Subcutaneous adipose tissue (tissue), 4 donors: ENCODE data around the gene PRR5. TPM values are rescaled to one million over a fixed set of nuclear protein-coding genes. Genes with fewer than 3 reads are reported as not detected.

Experiments used
- CTCF ChIP-seq: fragments of 450-650 bp; IDR thresholded peaks from one replicate; pipeline ENCODE4 v1.5.1; 2016; ENCODE audit warnings: low read depth, mild to moderate bottlenecking, control low read depth, antibody characterized with exemption, moderate library complexity
- total RNA-seq, 4 donors: library from RNA; depleted of rRNA; stranded (reverse); fragments of >200 nt; gene quantifications; one replicate each; pipeline ENCODE4 v1.1.0, GENCODE V29; 2016

Gene PRR5
- total RNA-seq, 4 donors from 2014 or later = 14.3 to 152 (median 30.3) TPM

DNA sequence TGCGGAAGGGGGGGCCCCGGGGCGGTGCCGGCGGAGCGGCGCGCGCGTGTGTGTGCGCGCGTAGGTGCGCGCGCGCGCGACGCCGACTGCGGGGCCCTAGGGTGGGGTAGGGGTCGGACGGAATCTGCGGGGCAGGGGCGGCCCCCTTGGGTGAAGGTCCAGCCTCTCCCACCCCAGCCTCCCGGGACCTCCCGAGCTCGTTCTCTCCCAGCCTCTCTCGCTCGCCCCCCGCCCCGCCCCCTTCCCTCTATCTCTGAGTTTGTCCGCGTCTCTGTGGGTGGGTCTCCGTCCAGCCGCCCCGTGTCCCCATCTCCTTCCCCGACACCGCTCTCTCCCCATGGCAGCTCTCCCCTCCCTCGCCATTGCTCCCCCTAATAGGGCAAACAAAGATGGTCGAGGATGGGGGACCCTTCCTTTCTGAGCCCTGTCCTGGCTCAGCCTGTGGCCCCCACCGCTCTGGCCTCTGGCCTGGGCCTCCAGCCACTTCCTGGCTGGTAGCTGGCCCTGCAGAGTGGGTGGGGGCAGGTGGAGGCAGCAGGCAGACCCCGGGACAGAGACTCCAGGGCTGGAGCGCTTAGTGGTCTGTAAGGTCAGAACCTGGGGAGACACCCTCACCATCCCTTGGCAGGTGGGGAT is 33.0 kb upstream of the PRR5 start:
- no peak for TF ChIP-seq CTCF

DNA sequence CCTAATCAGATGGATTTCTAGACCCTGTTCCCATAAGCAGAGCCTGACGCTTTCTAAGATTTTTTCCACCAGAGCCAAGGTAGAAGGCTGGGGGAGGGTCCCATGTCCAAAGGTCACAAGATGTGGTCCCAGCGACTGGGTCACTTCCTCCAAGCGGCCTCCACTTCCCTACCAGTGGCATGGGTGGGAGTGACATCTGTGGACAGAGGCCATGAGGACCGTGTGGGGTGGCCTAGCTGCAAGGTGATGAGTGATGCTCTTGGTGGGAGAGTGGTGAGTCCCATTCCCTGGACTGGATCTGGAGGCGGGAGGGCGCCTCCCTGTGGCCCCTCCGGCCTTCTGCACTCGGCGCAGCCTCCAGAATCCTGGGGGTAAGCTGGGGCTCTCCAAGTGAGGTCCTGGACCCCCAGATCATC is 32.4 kb upstream of the PRR5 start:
- no peak for TF ChIP-seq CTCF

DNA sequence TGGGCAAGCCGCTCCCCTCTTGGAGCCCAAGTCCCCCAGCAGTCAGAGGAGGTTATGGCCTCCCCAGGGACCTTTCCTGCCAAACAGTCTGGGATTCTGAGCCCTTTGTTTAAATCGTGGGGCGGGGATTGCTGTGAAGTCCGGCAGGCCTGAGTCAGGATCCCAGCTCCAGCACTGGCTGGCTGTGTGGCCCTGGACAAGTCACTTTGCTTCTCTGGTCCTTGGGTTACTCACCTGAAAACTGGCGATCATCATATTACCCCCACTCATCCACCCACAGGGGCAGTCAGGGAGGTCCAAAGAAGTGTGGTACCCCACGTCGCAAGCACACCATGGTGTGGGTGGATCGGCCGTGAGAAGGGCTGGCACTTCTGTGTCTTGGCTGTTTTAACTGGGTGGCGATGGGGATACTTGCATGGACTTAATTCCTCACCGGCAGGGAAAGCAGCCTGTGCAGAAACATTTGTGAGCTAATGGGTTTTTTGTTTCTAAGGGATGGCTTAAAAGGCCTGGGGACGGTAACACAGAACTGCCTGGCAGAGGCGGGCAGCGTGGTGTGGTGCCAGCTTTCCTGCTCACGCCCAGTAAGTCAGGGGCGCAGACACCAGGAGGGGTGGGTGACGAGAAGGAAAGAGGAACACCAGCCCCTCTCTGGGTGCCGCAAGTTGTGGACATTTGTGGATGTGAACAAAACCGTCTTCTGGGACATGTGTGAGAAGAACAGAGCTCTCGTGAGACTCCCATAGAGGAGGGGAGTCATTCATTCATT is 31.6 kb upstream of the PRR5 start:
- TF ChIP-seq CTCF = no peak

- TF ChIP-seq CTCF = no peak
Measured at GRCh38 chr22:44671742-44672141, 30.3 kb upstream of the PRR5 start.

DNA sequence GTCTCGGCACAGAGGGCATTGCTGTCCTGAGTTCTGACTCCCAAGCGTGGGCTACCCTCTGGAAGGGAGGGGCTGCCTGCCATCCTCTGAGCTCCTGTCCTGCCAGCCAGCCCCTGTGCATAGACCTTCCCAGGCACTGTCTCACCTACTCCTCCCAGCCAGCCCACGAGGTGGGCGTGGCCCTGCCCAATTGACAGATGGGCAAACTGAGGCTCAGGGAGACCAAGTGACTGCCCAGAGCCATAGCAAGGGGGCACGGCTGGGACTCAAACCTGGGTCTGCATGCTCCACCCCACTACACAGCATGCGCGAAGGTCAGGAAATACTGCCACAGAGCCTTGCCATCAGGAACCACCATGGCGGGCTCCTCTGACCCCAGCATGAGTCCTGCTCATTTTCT is 29.4 kb upstream of the PRR5 start:
- no peak for TF ChIP-seq CTCF

GRCh38 chr22:44673406-44673805 is 28.6 kb upstream of the PRR5 start:
- no peak for TF ChIP-seq CTCF

- no peak for TF ChIP-seq CTCF
Measured at GRCh38 chr22:44676441-44677352, 25.3 kb upstream of the PRR5 start.
